Measurements from ENCODE around the gene FGD4.

Gene FGD4

DNA sequence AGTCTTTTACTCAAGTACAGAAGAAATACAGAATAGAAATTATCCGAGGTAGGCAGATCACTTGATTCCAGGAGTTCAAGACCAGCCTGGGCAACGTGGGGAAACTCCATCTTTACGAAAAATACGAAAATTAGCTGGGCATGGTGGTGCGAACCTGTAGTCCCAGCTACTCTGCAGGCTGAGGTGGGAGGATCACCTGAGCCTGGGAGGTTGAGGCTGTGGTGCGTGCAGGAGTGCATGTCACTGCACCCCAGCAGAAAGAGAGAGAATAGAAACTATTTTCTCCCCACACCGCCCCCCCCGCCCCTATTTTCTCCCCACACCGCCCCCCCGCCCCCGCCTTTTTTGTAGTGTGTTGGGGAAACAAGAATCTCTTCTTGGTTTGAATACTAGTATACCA, 281.9 kb downstream of the FGD4 start:
- DNase-seq (ENCODE audit: low read depth, low spot score) = no peak
- Histone ChIP-seq H3K27me3 (ENCODE audit: control insufficient read depth, insufficient read depth, low read length) (no peaks in the 10 kb centered on the region), H3K27ac (ENCODE audit: low read length) (no peak overlapping the region), H3K4me3 (ENCODE audit: low read length) (no peak overlapping the region), H3K36me3 (ENCODE audit: control insufficient read depth, insufficient read depth, low read length) (no peaks in the 10 kb centered on the region), H3K9me3 (ENCODE audit: control insufficient read depth, insufficient read depth, low read length) (no peaks in the 10 kb centered on the region), H3K4me1 (ENCODE audit: control insufficient read depth, insufficient read depth, low read length) (no peaks in the 10 kb centered on the region; the same call in 1 of the 2 replicates)
- no CpG with 5 or more reads among the region's 11 CpGs for WGBS (ENCODE audit: insufficient coverage, insufficient read length)

GRCh38 chr12:32686340-32686739, 287.0 kb downstream of the FGD4 start:
- H3K9me3 ChIP-seq (ENCODE audit: control insufficient read depth, insufficient read depth, low read length) = no peaks in the 10 kb centered on the region
- no peak overlapping the region for H3K4me3 ChIP-seq (ENCODE audit: low read length)
- H3K27me3 ChIP-seq (ENCODE audit: control insufficient read depth, insufficient read depth, low read length) = no peaks in the 10 kb centered on the region
- H3K4me1 ChIP-seq (ENCODE audit: control insufficient read depth, insufficient read depth, low read length) = no peaks in the 10 kb centered on the region
- no peak for DNase-seq (ENCODE audit: low read depth, low spot score)
- no CpG with 5 or more reads among the region's 1 CpG for WGBS (ENCODE audit: insufficient coverage, insufficient read length)
- no peak overlapping the region for H3K27ac ChIP-seq (ENCODE audit: low read length)
- no peaks in the 10 kb centered on the region for H3K36me3 ChIP-seq (ENCODE audit: control insufficient read depth, insufficient read depth, low read length)

DNA sequence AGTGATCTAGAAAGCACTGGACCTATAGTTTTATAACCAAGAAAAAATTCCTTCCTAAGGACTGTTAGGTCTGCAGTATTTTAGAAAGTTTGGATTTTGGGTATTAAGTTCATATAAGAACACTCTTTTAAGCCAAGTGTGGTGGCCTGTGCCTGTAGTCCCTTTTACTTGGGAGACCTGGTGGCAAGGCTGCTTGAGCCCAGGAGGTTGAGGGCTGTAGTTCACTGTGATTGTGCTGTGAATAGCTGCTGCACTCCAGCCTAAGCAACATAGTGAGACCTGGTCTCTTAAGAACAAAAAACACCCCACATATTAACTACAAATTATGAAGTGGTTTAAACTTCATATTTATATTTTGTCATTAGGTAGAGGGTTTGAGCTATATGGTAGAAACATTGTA, 289.4 kb downstream of the FGD4 start:
- Histone ChIP-seq H3K36me3 (ENCODE audit: control insufficient read depth, insufficient read depth, low read length) (no peaks in the 10 kb centered on the region), H3K4me1 (ENCODE audit: control insufficient read depth, insufficient read depth, low read length) (no peaks in the 10 kb centered on the region), H3K27me3 (ENCODE audit: control insufficient read depth, insufficient read depth, low read length) (no peaks in the 10 kb centered on the region), H3K4me3 (ENCODE audit: low read length) (no peak overlapping the region), H3K27ac (ENCODE audit: low read length) (no peak overlapping the region), H3K9me3 (ENCODE audit: control insufficient read depth, insufficient read depth, low read length) (no peaks in the 10 kb centered on the region)
- DNase-seq (ENCODE audit: low read depth, low spot score) = no peak

DNA sequence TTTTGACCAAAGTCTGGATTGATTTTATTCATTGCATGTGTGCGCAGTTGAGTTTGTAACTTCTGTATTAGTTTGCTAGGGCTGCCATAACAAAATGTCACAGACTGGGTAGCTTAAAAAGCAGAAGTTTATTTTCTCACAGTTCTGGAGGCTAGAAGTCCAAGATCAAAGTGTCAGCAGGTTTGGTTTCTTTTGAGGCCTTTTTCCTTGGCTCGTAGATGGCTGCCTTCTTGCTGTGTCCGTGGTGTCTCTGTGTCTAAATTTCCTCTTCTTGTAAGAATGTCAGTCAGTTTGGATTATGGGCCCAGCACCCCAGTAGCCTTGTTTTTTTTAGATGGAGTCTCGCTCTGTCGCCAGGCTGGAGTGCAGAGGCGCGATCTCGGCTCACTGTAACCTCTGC, 291.6 kb downstream of the FGD4 start:
- no peak overlapping the region for H3K27ac ChIP-seq (ENCODE audit: low read length)
- no peak for DNase-seq (ENCODE audit: low read depth, low spot score)
- H3K36me3 ChIP-seq (ENCODE audit: control insufficient read depth, insufficient read depth, low read length) = 0 out of 2 replicates have a peak, but pooled peaks cover 2% of the 10 kb centered on the region
- no CpG with 5 or more reads among the region's 8 CpGs for WGBS (ENCODE audit: insufficient coverage, insufficient read length)
- H3K27me3 ChIP-seq (ENCODE audit: control insufficient read depth, insufficient read depth, low read length) = no peaks in the 10 kb centered on the region
- no peak overlapping the region for H3K4me3 ChIP-seq (ENCODE audit: low read length)
- H3K4me1 ChIP-seq (ENCODE audit: control insufficient read depth, insufficient read depth, low read length) = no peaks in the 10 kb centered on the region
- no peaks in the 10 kb centered on the region; the same call in 1 of the 2 replicates for H3K9me3 ChIP-seq (ENCODE audit: control insufficient read depth, insufficient read depth, low read length)

DNA sequence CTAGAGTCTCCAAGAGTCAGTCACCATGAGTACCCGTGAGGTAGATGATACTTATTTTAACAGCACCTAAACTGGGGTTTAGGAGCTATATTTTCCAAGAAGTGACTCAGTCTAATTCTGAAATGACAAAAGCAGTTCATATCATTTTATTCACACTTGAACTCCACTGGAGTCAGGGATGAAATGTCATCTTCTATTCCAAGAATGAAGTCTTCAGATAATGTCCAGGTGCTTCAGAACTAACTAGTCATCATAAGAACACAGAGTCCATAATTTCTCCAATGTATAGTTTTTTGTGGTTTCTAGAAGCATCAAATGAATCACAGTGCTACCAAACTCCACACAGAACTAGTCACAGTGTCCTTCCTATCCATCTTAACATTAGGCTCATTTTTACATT, 293.0 kb downstream of the FGD4 start:
- H3K4me1 ChIP-seq (ENCODE audit: control insufficient read depth, insufficient read depth, low read length) = no peaks in the 10 kb centered on the region
- DNase-seq (ENCODE audit: low read depth, low spot score) = no peak
- 0 out of 2 replicates have a peak, but pooled peaks cover 2% of the 10 kb centered on the region for H3K36me3 ChIP-seq (ENCODE audit: control insufficient read depth, insufficient read depth, low read length)
- no CpG with 5 or more reads among the region's 1 CpG for WGBS (ENCODE audit: insufficient coverage, insufficient read length)
- no peaks in the 10 kb centered on the region for H3K27me3 ChIP-seq (ENCODE audit: control insufficient read depth, insufficient read depth, low read length)
- H3K4me3 ChIP-seq (ENCODE audit: low read length) = no peak overlapping the region
- H3K9me3 ChIP-seq (ENCODE audit: control insufficient read depth, insufficient read depth, low read length) = no peaks in the 10 kb centered on the region; the same call in 1 of the 2 replicates
- H3K27ac ChIP-seq (ENCODE audit: low read length) = no peak overlapping the region

- no peak for DNase-seq (ENCODE audit: low read depth, low spot score)
- Histone ChIP-seq H3K36me3 (ENCODE audit: control insufficient read depth, insufficient read depth, low read length) (0 out of 2 replicates have a peak, but pooled peaks cover 2% of the 10 kb centered on the region), H3K4me3 (ENCODE audit: low read length) (no peak overlapping the region), H3K27me3 (ENCODE audit: control insufficient read depth, insufficient read depth, low read length) (no peaks in the 10 kb centered on the region), H3K27ac (ENCODE audit: low read length) (no peak overlapping the region), H3K9me3 (ENCODE audit: control insufficient read depth, insufficient read depth, low read length) (no peaks in the 10 kb centered on the region; the same call in 1 of the 2 replicates), H3K4me1 (ENCODE audit: control insufficient read depth, insufficient read depth, low read length) (no peaks in the 10 kb centered on the region)
- no CpG with 5 or more reads among the region's 1 CpG for WGBS (ENCODE audit: insufficient coverage, insufficient read length)
Measured at GRCh38 chr12:32693036-32693435, 293.7 kb downstream of the FGD4 start.
